Measurements from ENCODE around the gene USHBP1. TPM values are rescaled to one million over a fixed set of nuclear protein-coding genes. Genes with fewer than 3 reads are reported as not detected.

The USHBP1 gene
- total RNA-seq, 1 experiment from 2014 or later: 0.15 TPM

DNA sequence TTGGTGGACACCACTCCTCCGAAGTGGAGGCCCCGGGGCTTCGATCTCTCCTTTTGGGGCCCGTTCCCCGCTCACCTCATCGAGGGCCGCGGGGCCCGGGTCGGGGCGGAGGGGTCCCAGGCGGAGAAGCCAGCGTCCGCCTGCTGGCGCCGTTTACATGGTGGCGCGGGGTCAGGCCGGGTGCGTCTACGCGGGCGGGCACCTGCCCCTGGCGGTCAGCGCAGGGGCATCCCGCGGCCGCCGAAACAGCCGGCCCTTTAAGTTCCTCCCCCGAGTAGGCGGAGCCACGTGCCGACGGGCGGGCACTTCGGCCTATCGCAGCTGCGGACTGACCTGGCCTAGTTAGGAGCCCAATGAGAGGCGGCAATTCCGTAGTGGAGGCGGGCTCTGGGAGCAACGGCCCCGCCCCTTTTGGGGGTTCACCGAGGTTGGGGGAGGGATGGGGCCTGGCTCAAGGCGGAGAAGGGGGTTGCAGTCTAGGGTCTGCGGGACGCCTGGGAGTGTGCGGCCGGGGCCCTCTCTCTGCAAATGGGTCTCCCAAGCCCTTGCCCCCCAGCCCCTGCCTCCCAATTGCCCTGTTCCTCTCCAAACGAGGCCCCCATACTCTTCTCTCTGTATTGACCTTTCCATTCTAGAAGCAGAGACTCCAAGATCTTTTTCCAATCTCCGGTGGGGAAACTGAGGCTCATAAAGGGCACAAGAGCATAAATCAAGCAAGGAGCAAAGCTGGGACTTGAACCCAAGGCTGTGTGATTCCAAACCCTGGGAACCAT, 38.8 kb upstream of the USHBP1 start, which contains the start of gene ABHD8 (continued):
- TF ChIP-seq, protein P1, sequence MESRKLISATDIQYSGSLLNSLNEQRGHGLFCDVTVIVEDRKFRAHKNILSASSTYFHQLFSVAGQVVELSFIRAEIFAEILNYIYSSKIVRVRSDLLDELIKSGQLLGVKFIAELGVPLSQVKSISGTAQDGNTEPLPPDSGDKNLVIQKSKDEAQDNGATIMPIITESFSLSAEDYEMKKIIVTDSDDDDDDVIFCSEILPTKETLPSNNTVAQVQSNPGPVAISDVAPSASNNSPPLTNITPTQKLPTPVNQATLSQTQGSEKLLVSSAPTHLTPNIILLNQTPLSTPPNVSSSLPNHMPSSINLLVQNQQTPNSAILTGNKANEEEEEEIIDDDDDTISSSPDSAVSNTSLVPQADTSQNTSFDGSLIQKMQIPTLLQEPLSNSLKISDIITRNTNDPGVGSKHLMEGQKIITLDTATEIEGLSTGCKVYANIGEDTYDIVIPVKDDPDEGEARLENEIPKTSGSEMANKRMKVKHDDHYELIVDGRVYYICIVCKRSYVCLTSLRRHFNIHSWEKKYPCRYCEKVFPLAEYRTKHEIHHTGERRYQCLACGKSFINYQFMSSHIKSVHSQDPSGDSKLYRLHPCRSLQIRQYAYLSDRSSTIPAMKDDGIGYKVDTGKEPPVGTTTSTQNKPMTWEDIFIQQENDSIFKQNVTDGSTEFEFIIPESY (IDR thresholded peaks at IDR 0.05; ENCODE audit: extremely low read depth, insufficient replicate concordance, low read length): no peak
- TF ChIP-seq, protein P2, sequence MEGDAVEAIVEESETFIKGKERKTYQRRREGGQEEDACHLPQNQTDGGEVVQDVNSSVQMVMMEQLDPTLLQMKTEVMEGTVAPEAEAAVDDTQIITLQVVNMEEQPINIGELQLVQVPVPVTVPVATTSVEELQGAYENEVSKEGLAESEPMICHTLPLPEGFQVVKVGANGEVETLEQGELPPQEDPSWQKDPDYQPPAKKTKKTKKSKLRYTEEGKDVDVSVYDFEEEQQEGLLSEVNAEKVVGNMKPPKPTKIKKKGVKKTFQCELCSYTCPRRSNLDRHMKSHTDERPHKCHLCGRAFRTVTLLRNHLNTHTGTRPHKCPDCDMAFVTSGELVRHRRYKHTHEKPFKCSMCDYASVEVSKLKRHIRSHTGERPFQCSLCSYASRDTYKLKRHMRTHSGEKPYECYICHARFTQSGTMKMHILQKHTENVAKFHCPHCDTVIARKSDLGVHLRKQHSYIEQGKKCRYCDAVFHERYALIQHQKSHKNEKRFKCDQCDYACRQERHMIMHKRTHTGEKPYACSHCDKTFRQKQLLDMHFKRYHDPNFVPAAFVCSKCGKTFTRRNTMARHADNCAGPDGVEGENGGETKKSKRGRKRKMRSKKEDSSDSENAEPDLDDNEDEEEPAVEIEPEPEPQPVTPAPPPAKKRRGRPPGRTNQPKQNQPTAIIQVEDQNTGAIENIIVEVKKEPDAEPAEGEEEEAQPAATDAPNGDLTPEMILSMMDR (IDR thresholded peaks at IDR 0.05 in 2 of 3, conservative IDR thresholded peaks at IDR 0.05 in 1 of 3; ENCODE audit: borderline replicate concordance in 1 of 3, insufficient read depth in 1 of 3, low read depth in 2 of 3, low read length in 2 of 3): peak in 2 of 3 experiments; percentile 50 to 54; a peak in 3 of 6 replicates
- TF ChIP-seq JUND (IDR thresholded peaks at IDR 0.05) (no peak), CBX3 (IDR thresholded peaks at IDR 0.05; ENCODE audit: low read depth) (no peak), YY1 (IDR thresholded peaks at IDR 0.05; ENCODE audit: extremely low read depth, insufficient replicate concordance, low read depth, low read length) (no peak), ELF1 (IDR thresholded peaks at IDR 0.05; ENCODE audit: borderline replicate concordance, low read depth) (no peak)

All from HCT116 (cell line).